ENCODE measurements around the gene NUP50.

NUP50 gene

GRCh38 chr22:45212992-45213751 lies 49.4 kb downstream of the NUP50 start:
- peak overlapping the region; percentile 51 for H3K4me3 ChIP-seq (replicated peaks; ENCODE audit: insufficient read depth, low read length)
- no peaks in the 10 kb centered on the region for H3K27me3 ChIP-seq (ENCODE audit: insufficient read depth, poor library complexity, severe bottlenecking)
- peak; percentile 78 to 86 for DNase-seq (ENCODE audit: low read depth in 1 of 2, low spot score in 1 of 2)
- TF ChIP-seq GABPA (IDR thresholded peaks at IDR 0.05; ENCODE audit: low read depth) (no peak), POLR2AphosphoS5 (IDR thresholded peaks at IDR 0.05; ENCODE audit: low read depth) (peak; percentile 53), SPI1 (IDR thresholded peaks at IDR 0.05; ENCODE audit: borderline replicate concordance, low read depth) (peak; percentile 11; the same call in 1 of the 2 replicates), REST (IDR thresholded peaks at IDR 0.05; ENCODE audit: insufficient replicate concordance, low read depth) (no peak)
- peak overlapping the region; percentile 80 for H3K27ac ChIP-seq (replicated peaks)

- Histone ChIP-seq H3K4me3 (replicated peaks; ENCODE audit: insufficient read depth, low read length) (no peak overlapping the region), H3K27me3 (ENCODE audit: insufficient read depth, poor library complexity, severe bottlenecking) (no peaks in the 10 kb centered on the region), H3K27ac (replicated peaks) (peak overlapping the region; percentile 7)
- DNase-seq (ENCODE audit: low read depth in 1 of 2, low spot score in 1 of 2), result no peak
- TF ChIP-seq CTCF (IDR thresholded peaks at IDR 0.05; ENCODE audit: insufficient read depth, low read length) (no peak), SPI1 (IDR thresholded peaks at IDR 0.05; ENCODE audit: borderline replicate concordance, low read depth) (no peak), GABPA (IDR thresholded peaks at IDR 0.05; ENCODE audit: low read depth) (no peak), POLR2AphosphoS5 (IDR thresholded peaks at IDR 0.05; ENCODE audit: low read depth) (0 out of 2 replicates have a peak, but pooled peaks have one; percentile 12), REST (IDR thresholded peaks at IDR 0.05; ENCODE audit: insufficient replicate concordance, low read depth) (peak; percentile 88)
Measured at GRCh38 chr22:45216133-45217003, 52.6 kb downstream of the NUP50 start.

GRCh38 chr22:45217345-45217744 lies 53.6 kb downstream of the NUP50 start:
- DNase-seq (ENCODE audit: low read depth in 1 of 2, low spot score in 1 of 2), result no peak
- no peak overlapping the region for H3K27ac ChIP-seq (replicated peaks)
- TF ChIP-seq REST (IDR thresholded peaks at IDR 0.05; ENCODE audit: insufficient replicate concordance, low read depth), result no peak
- no peak for TF ChIP-seq GABPA (IDR thresholded peaks at IDR 0.05; ENCODE audit: low read depth)
- no peak for TF ChIP-seq POLR2AphosphoS5 (IDR thresholded peaks at IDR 0.05; ENCODE audit: low read depth)
- TF ChIP-seq CTCF (IDR thresholded peaks at IDR 0.05; ENCODE audit: insufficient read depth, low read length), result no peak
- no peak for TF ChIP-seq SPI1 (IDR thresholded peaks at IDR 0.05; ENCODE audit: borderline replicate concordance, low read depth)
- H3K4me3 ChIP-seq (replicated peaks; ENCODE audit: insufficient read depth, low read length), result no peak overlapping the region
- no peaks in the 10 kb centered on the region for H3K27me3 ChIP-seq (ENCODE audit: insufficient read depth, poor library complexity, severe bottlenecking)

Measured in HL-60 (cell line).